SK-N-SH treated with all-trans-retinoic acid at 6 μM for 48 hours (cell line): ENCODE data around the gene HIGD2B.

ENCODE experiments used
- ATAC-seq: fragments of 200-7000 bp; cut with Tn5 transposase; 3 replicates; pipeline ENCODE4 v1.9.1; 2020; ENCODE audit warnings: mild to moderate bottlenecking, moderate library complexity
- ARNTL ChIP-seq: fragments of 450-650 bp; formaldehyde crosslinking; IDR thresholded peaks from 2 replicates; pipeline ENCODE4 v1.5.0; 2020; ENCODE audit warnings: low read depth, mild to moderate bottlenecking, moderate library complexity, borderline replicate concordance
- BACH2 ChIP-seq: fragments of 250-450 bp; sonication (Bioruptor Pico); IDR thresholded peaks from 2 replicates; pipeline ENCODE4 v1.9.0; 2021; ENCODE audit warnings: mild to moderate bottlenecking, borderline replicate concordance
- CREB5 ChIP-seq: fragments of 250-450 bp; sonication (Bioruptor Pico); IDR thresholded peaks from 2 replicates; pipeline ENCODE4 v1.5.1; 2020; ENCODE audit warnings: low read depth, mild to moderate bottlenecking, moderate library complexity
- CSDC2 ChIP-seq: fragments of 250-450 bp; sonication (Bioruptor Pico); IDR thresholded peaks from 2 replicates; pipeline ENCODE4 v1.5.0; 2020; ENCODE audit warnings: mild to moderate bottlenecking, moderate library complexity
- CSRNP3 ChIP-seq: fragments of 250-450 bp; sonication (Bioruptor Pico); IDR thresholded peaks from 2 replicates; pipeline ENCODE4 v1.5.1; 2021; ENCODE audit warnings: mild to moderate bottlenecking, moderate library complexity
- ESRRG ChIP-seq: fragments of 250-450 bp; sonication (Bioruptor Pico); IDR thresholded peaks from 2 replicates; pipeline ENCODE4 v1.6.1; 2021; ENCODE audit warnings: mild to moderate bottlenecking
- GLIS3 ChIP-seq: fragments of 250-450 bp; sonication (Bioruptor Pico); IDR thresholded peaks from 2 replicates; pipeline ENCODE4 v1.5.0; 2020; ENCODE audit warnings: mild to moderate bottlenecking, moderate library complexity
- ISL1 ChIP-seq: fragments of 250-450 bp; sonication (Bioruptor Pico); IDR thresholded peaks from 2 replicates; pipeline ENCODE4 v2.1.2; 2022; ENCODE audit warnings: mild to moderate bottlenecking, moderate library complexity
- OSR1 ChIP-seq: fragments of 250-450 bp; sonication (Bioruptor Pico); IDR thresholded peaks from 2 replicates; pipeline ENCODE4 v1.8.0; 2022; ENCODE audit warnings: moderate library complexity, mild to moderate bottlenecking, inconsistent platforms
- POU6F1 ChIP-seq: fragments of 250-450 bp; sonication (Bioruptor Pico); IDR thresholded peaks from 2 replicates; pipeline ENCODE4 v1.8.0; 2021; ENCODE audit warnings: low read depth, mild to moderate bottlenecking, moderate library complexity, borderline replicate concordance
- PPARA ChIP-seq: fragments of 250-450 bp; sonication (Bioruptor Pico); IDR thresholded peaks from 2 replicates; pipeline ENCODE4 v1.5.0; 2020; ENCODE audit warnings: mild to moderate bottlenecking, borderline replicate concordance
- SNAI2 ChIP-seq: fragments of 250-450 bp; sonication (Bioruptor Pico); IDR thresholded peaks from 2 replicates; pipeline ENCODE4 v1.5.0; 2020; ENCODE audit warnings: mild to moderate bottlenecking, moderate library complexity
- TCF4 ChIP-seq: fragments of 250-450 bp; sonication (Bioruptor Pico); IDR thresholded peaks from 2 replicates; pipeline ENCODE4 v1.8.0; 2021; ENCODE audit warnings: mild to moderate bottlenecking, moderate library complexity, borderline replicate concordance
- TOX ChIP-seq: fragments of 250-450 bp; sonication (Bioruptor Pico); IDR thresholded peaks from 2 replicates; pipeline ENCODE4 v1.8.0; 2021; ENCODE audit warnings: mild to moderate bottlenecking, moderate library complexity, borderline replicate concordance
- TSHZ2 ChIP-seq: fragments of 250-450 bp; sonication (Bioruptor Pico); IDR thresholded peaks from 2 replicates; pipeline ENCODE4 v1.5.0; 2020; ENCODE audit warnings: mild to moderate bottlenecking, moderate library complexity
- ZC3H10 ChIP-seq: fragments of 250-450 bp; sonication (Bioruptor Pico); IDR thresholded peaks from 2 replicates; pipeline ENCODE4 v1.5.1; 2021; ENCODE audit warnings: mild to moderate bottlenecking, moderate library complexity
- ZFP3 ChIP-seq: fragments of 250-450 bp; sonication (Bioruptor Pico); IDR thresholded peaks from 2 replicates; pipeline ENCODE4 v1.5.0; 2020; ENCODE audit warnings: mild to moderate bottlenecking, moderate library complexity
- ZFP30 ChIP-seq: fragments of 450-650 bp; formaldehyde crosslinking; IDR thresholded peaks from 2 replicates; pipeline ENCODE4 v1.5.0; 2022; ENCODE audit warnings: mild to moderate bottlenecking, moderate library complexity
- ZNF565 ChIP-seq: fragments of 450-650 bp; formaldehyde crosslinking; conservative IDR thresholded peaks from 2 replicates; pipeline ENCODE4 v1.5.0; 2020; ENCODE audit warnings: low read depth, mild to moderate bottlenecking, moderate library complexity
- ZNF70 ChIP-seq: fragments of 450-650 bp; formaldehyde crosslinking; IDR thresholded peaks from 2 replicates; pipeline ENCODE4 v1.5.0; 2020; ENCODE audit warnings: mild to moderate bottlenecking, moderate library complexity
- ZNF8 ChIP-seq: fragments of 450-650 bp; formaldehyde crosslinking; IDR thresholded peaks from 2 replicates; pipeline ENCODE4 v1.5.0; 2020; ENCODE audit warnings: mild to moderate bottlenecking, moderate library complexity
- TF ChIP-seq, protein P1 (sequence below): fragments of 250-450 bp; sonication (Bioruptor Pico); IDR thresholded peaks from 2 replicates; pipeline ENCODE4 v1.8.0; 2020; ENCODE audit warnings: mild to moderate bottlenecking, moderate library complexity, borderline replicate concordance

Gene HIGD2B

GRCh38 chr15:72690938-72691337 lies 5.0 kb upstream of the HIGD2B start:
- ATAC-seq = no peak
- no peak for TF ChIP-seq ZC3H10 (CRISPR knock-in tag)
- TF ChIP-seq CREB5 = no peak
- TF ChIP-seq ARNTL (CRISPR knock-in tag) = no peak
- TF ChIP-seq TCF4 (CRISPR knock-in tag) = no peak
- TF ChIP-seq, protein P1, sequence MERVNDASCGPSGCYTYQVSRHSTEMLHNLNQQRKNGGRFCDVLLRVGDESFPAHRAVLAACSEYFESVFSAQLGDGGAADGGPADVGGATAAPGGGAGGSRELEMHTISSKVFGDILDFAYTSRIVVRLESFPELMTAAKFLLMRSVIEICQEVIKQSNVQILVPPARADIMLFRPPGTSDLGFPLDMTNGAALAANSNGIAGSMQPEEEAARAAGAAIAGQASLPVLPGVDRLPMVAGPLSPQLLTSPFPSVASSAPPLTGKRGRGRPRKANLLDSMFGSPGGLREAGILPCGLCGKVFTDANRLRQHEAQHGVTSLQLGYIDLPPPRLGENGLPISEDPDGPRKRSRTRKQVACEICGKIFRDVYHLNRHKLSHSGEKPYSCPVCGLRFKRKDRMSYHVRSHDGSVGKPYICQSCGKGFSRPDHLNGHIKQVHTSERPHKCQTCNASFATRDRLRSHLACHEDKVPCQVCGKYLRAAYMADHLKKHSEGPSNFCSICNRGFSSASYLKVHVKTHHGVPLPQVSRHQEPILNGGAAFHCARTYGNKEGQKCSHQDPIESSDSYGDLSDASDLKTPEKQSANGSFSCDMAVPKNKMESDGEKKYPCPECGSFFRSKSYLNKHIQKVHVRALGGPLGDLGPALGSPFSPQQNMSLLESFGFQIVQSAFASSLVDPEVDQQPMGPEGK (CRISPR knock-in tag) = no peak
- no peak for TF ChIP-seq POU6F1 (CRISPR knock-in tag)
- TF ChIP-seq ISL1 (CRISPR knock-in tag) = no peak
- no peak for TF ChIP-seq TSHZ2 (CRISPR knock-in tag)
- TF ChIP-seq ESRRG (CRISPR knock-in tag) = no peak
- no peak for TF ChIP-seq ZFP30
- TF ChIP-seq ZNF70 = no peak
- TF ChIP-seq BACH2 (CRISPR knock-in tag) = no peak
- no peak for TF ChIP-seq CSDC2 (CRISPR knock-in tag)
- no peak for TF ChIP-seq OSR1 (CRISPR knock-in tag)
- no peak for TF ChIP-seq ZNF565
- no peak for TF ChIP-seq CSRNP3 (CRISPR knock-in tag)
- no peak for TF ChIP-seq PPARA (CRISPR knock-in tag)
- TF ChIP-seq SNAI2 = no peak
- TF ChIP-seq TOX (CRISPR knock-in tag) = no peak

DNA sequence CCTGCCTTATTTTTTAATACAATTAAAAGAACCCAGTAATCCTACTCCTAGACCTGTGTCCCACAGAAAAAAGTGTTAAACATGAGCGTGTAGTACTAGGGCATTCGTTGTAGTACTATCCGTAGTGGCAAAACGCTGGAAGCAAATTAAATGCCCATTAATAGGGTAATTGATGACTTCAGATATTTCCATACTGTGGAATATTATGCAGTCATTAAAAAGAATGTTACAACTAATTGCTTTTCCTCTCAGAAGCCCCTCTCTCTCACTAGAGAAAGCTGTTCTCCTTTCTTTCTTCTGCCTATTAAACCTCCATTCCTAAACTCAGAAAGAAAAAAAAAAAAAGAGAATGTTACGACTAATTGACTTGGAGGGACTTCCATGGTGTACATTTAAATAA lies 2.7 kb upstream of the HIGD2B start:
- no peak for ATAC-seq
- TF ChIP-seq PPARA (CRISPR knock-in tag) = no peak
- TF ChIP-seq ISL1 (CRISPR knock-in tag) = no peak
- no peak for TF ChIP-seq CREB5
- TF ChIP-seq, all 23 proteins: peak for 0

GRCh38 chr15:72685301-72685924 lies 569 bp downstream of the HIGD2B start:
- no peak; the same call in 1 of the 3 replicates for ATAC-seq
- TF ChIP-seq OSR1 (CRISPR knock-in tag) = no peak
- no peak for TF ChIP-seq ZNF8
- TF ChIP-seq GLIS3 (CRISPR knock-in tag) = no peak
- no peak for TF ChIP-seq ISL1 (CRISPR knock-in tag)
- TF ChIP-seq, protein P1 (CRISPR knock-in tag) = no peak
- no peak for TF ChIP-seq BACH2 (CRISPR knock-in tag)
- TF ChIP-seq ARNTL (CRISPR knock-in tag) = no peak
- TF ChIP-seq ZFP30 = no peak
- no peak for TF ChIP-seq CSDC2 (CRISPR knock-in tag)
- no peak for TF ChIP-seq ZFP3
- TF ChIP-seq TOX (CRISPR knock-in tag) = no peak
- no peak for TF ChIP-seq ZC3H10 (CRISPR knock-in tag)
- TF ChIP-seq TCF4 (CRISPR knock-in tag) = no peak
- no peak for TF ChIP-seq CREB5
